Activated CD8-positive, alpha-beta T cell treated with anti-CD3 and anti-CD28 coated beads for 36 hours (primary cell): ENCODE data around the gene ARL2BP. TPM values are rescaled to one million over a fixed set of nuclear protein-coding genes. Genes with fewer than 3 reads are reported as not detected.

ENCODE experiments used
- ATAC-seq: fragments of 200-7000 bp; cut with Tn5 transposase; one replicate; pipeline ENCODE4 v1.10.0; 2021; ENCODE audit warnings: mild to moderate bottlenecking, moderate library complexity
- CTCF ChIA-PET: fragments of 350-600 bp; sonication (Branson Sonifier 250); formaldehyde crosslinking; loops from one replicate; lab custom pipeline; 2021; ENCODE audit warnings: antibody characterized with exemption; lab: Charles Lee
- POLR2A ChIA-PET: fragments of 350-600 bp; sonication (Branson Sonifier 250); formaldehyde crosslinking; loops from one replicate; lab custom pipeline; 2021; ENCODE audit warnings: antibody characterized with exemption; lab: Charles Lee
- DNase-seq: peaks from one replicate; pipeline ENCODE4 v3.0.0-alpha.2; 2020
- H3K27ac Mint-ChIP-seq: one replicate; pipeline ENCODE4 v1.8.0; 2021; ENCODE audit warnings: mild to moderate bottlenecking, mixed read lengths
- H3K27me3 Mint-ChIP-seq: one replicate; pipeline ENCODE4 v1.8.0; 2021; ENCODE audit warnings: mixed read lengths
- H3K36me3 Mint-ChIP-seq: one replicate; pipeline ENCODE4 v1.8.0; 2021; ENCODE audit warnings: low read depth, mixed read lengths
- H3K4me1 Mint-ChIP-seq: one replicate; pipeline ENCODE4 v1.8.0; 2021; ENCODE audit warnings: low read depth, mixed read lengths
- H3K4me3 Mint-ChIP-seq: one replicate; pipeline ENCODE4 v1.8.0; 2021; ENCODE audit warnings: mild to moderate bottlenecking, moderate library complexity, mixed read lengths
- H3K9me3 Mint-ChIP-seq: one replicate; pipeline ENCODE4 v1.8.0; 2021; ENCODE audit warnings: mixed read lengths
- CTCF ChIP-seq: fragments of 200-600 bp; IDR thresholded peaks from one replicate; pipeline ENCODE4 v1.8.0; 2022; ENCODE audit warnings: antibody characterized with exemption, mild to moderate bottlenecking
- intact Hi-C: fragments of 100-400 bp; cut with micrococcal nuclease; formaldehyde crosslinking; loops from one replicate; pipeline ENCODE4 v1.10.0; 2022
- total RNA-seq, 2 experiments: library from RNA; stranded (reverse); gene quantifications; one replicate each; pipeline ENCODE4 v1.2.3, GENCODE V29; 2021

ARL2BP gene
- total RNA-seq, 2 experiments from 2014 or later: 9.4 to 11.0 TPM

- POLR2A ChIA-PET: no interaction called here
Observed at GRCh38 chr16:57226701-57227621, 18.1 kb upstream of the ARL2BP start.

GRCh38 chr16:57229079-57229478 lies 16.0 kb upstream of the ARL2BP start:
- no peak for TF ChIP-seq CTCF
- CTCF ChIA-PET: no interaction called here
- POLR2A ChIA-PET: interaction anchor here (0.6 to 1.2 kb wide), 2 partner anchors 10 to 80 kb away, joined by 3 to 4 read pairs; no protein-coding TSS in a partner anchor
- ATAC-seq (no peak), DNase-seq (no peak)
- peaks cover 28% of the 10 kb centered on the region for H3K36me3 Mint-ChIP-seq
- no peak overlapping the region for H3K4me3 Mint-ChIP-seq
- no peaks in the 10 kb centered on the region for H3K9me3 Mint-ChIP-seq
- intact Hi-C loops: no loop called here
- H3K4me1 Mint-ChIP-seq: no peaks in the 10 kb centered on the region
- H3K27ac Mint-ChIP-seq: no peak overlapping the region
- H3K27me3 Mint-ChIP-seq: no peaks in the 10 kb centered on the region

More at GRCh38 chr16:57226701-57227621, 18.1 kb upstream of the ARL2BP start:
- CTCF ChIA-PET: no interaction called here
- Mint-ChIP-seq H3K36me3 (peaks cover 28% of the 10 kb centered on the region), H3K27me3 (no peaks in the 10 kb centered on the region), H3K27ac (no peak overlapping the region), H3K4me1 (no peaks in the 10 kb centered on the region), H3K4me3 (no peak overlapping the region), H3K9me3 (no peaks in the 10 kb centered on the region)
- intact Hi-C loops: no loop called here
- no peak for TF ChIP-seq CTCF
- ATAC-seq: no peak
- no peak for DNase-seq

GRCh38 chr16:57231821-57232350 lies 13.2 kb upstream of the ARL2BP start:
- Mint-ChIP-seq H3K27ac (no peak overlapping the region), H3K36me3 (peaks cover 43% of the 10 kb centered on the region), H3K27me3 (no peaks in the 10 kb centered on the region), H3K4me3 (no peak overlapping the region), H3K9me3 (no peaks in the 10 kb centered on the region), H3K4me1 (peaks cover 6% of the 10 kb centered on the region)
- no peak for TF ChIP-seq CTCF
- intact Hi-C loops: no loop called here
- no peak for ATAC-seq
- ChIA-PET CTCF (interaction anchor here (0.8 kb wide), 1 partner anchor 17 kb away, joined by 3 read pairs; no protein-coding TSS in a partner anchor), POLR2A (no interaction called here)
- no peak for DNase-seq

- no peak overlapping the region for H3K27ac Mint-ChIP-seq
- H3K27me3 Mint-ChIP-seq: no peaks in the 10 kb centered on the region
- ATAC-seq: no peak
- no peaks in the 10 kb centered on the region for H3K9me3 Mint-ChIP-seq
- no peak for TF ChIP-seq CTCF
- CTCF ChIA-PET: interaction anchor here (1.4 kb wide), 1 partner anchor 29 kb away, joined by 3 read pairs; no protein-coding TSS in a partner anchor
- POLR2A ChIA-PET: no interaction called here
- DNase-seq: no peak
- intact Hi-C loops: no loop called here
- peaks cover 49% of the 10 kb centered on the region for H3K36me3 Mint-ChIP-seq
- H3K4me1 Mint-ChIP-seq: peaks cover 10% of the 10 kb centered on the region
- no peak overlapping the region for H3K4me3 Mint-ChIP-seq
Observed at GRCh38 chr16:57233944-57234706, 10.9 kb upstream of the ARL2BP start.
